ENCODE measurements around the gene TXNL4A.

The TXNL4A gene

GRCh38 chr18:79926715-79927606, 61.4 kb downstream of the TXNL4A start:
- TF ChIP-seq, protein P1, sequence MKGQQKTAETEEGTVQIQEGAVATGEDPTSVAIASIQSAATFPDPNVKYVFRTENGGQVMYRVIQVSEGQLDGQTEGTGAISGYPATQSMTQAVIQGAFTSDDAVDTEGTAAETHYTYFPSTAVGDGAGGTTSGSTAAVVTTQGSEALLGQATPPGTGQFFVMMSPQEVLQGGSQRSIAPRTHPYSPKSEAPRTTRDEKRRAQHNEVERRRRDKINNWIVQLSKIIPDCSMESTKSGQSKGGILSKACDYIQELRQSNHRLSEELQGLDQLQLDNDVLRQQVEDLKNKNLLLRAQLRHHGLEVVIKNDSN (IDR thresholded peaks at IDR 0.05), result no peak
- TF ChIP-seq NFIC (IDR thresholded peaks at IDR 0.05), result no peak
- no peak for TF ChIP-seq TEAD4 (IDR thresholded peaks at IDR 0.05)
- no peak for TF ChIP-seq CREB1 (IDR thresholded peaks at IDR 0.05; ENCODE audit: low read depth)
- no peak for TF ChIP-seq REST (IDR thresholded peaks at IDR 0.05; ENCODE audit: low read depth)
- no peak for TF ChIP-seq EGR1 (IDR thresholded peaks at IDR 0.05)
- no peak for TF ChIP-seq CEBPB (IDR thresholded peaks at IDR 0.05)
- no peak for TF ChIP-seq TAF1 (IDR thresholded peaks at IDR 0.05; ENCODE audit: low read depth)
- no peak for TF ChIP-seq MAX (IDR thresholded peaks at IDR 0.05)
- no peak for TF ChIP-seq FOXM1 (IDR thresholded peaks at IDR 0.05; ENCODE audit: borderline replicate concordance, low read depth)
- TF ChIP-seq YY1 (IDR thresholded peaks at IDR 0.05; ENCODE audit: low read depth), result no peak
- no peak for TF ChIP-seq ZBTB7A (IDR thresholded peaks at IDR 0.05; ENCODE audit: low read depth)
- no peak for TF ChIP-seq EP300 (IDR thresholded peaks at IDR 0.05; ENCODE audit: borderline replicate concordance)
- TF ChIP-seq RAD21 (IDR thresholded peaks at IDR 0.05; ENCODE audit: low read depth), result no peak
- TF ChIP-seq TCF12 (IDR thresholded peaks at IDR 0.05; ENCODE audit: low read depth), result no peak

DNA sequence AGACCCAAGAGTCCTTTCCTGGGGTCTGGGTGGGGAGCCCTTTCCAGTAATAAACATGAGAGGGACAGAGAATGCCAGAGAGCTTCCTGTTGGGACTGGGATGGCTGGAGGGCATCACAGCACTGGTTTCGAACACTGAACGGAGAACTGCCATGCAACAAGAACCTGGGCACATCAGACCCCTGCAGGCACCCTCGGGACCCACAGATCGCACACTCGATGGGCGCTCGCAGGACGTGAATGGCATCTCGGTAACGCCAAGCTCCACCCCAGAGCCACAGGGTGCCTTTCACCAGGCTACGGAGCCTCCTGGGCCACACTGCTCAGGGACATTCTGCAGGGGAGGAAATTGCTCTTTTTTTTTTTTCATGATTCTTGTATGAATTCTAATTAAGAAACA, 62.1 kb downstream of the TXNL4A start:
- TF ChIP-seq EGR1 (IDR thresholded peaks at IDR 0.05) (no peak), ZBTB7A (IDR thresholded peaks at IDR 0.05; ENCODE audit: low read depth) (no peak)

DNA sequence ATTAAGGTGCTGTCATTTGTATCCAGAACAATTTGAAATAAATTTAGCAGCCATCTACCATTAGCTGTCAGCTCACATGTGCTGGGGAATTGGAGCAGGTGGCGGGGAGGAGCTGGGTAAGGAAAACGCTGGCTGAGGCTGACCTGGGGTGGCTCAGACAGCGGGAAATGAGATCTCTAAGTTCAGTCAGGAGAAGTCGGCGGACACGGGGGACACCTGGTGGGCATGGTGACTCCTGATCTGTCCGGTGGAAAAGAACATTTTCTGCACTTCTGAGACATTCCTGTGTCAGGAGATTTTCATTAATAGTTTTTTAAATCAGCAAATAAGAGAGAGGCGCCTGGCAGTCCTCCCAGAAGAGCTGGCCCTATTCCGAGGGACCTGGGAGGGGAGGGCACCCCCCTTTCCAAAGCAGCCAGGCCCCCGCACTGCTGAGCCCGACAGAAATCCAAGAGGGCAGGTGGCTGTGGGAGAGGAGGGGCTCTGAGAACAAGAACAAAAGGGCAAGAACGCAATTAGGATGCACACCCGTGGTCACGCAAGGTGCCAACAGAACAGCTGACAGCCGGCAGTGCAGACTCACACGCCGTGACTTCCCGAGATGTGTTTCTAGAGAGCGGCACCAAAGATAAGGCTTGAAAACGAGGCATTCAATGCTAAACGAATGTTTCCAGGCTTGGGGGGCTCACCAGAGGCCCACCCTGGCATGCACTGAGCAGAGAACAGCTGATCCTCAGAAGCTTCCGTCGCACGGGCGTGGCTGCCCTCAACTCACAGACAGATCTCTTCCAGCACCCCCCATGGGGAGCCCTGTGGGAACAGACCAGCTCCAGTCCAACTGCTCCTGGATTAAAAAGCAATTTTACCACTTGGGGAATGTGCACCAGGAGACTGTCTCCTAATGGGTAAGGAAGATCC, 63.3 kb downstream of the TXNL4A start:
- TF ChIP-seq, protein P1 (IDR thresholded peaks at IDR 0.05), result no peak
- TF ChIP-seq NFIC (IDR thresholded peaks at IDR 0.05) (no peak), EGR1 (IDR thresholded peaks at IDR 0.05) (no peak), TAF1 (IDR thresholded peaks at IDR 0.05; ENCODE audit: low read depth) (no peak), ZBTB7A (IDR thresholded peaks at IDR 0.05; ENCODE audit: low read depth) (no peak), FOXM1 (IDR thresholded peaks at IDR 0.05; ENCODE audit: borderline replicate concordance, low read depth) (no peak), CEBPB (IDR thresholded peaks at IDR 0.05) (no peak), REST (IDR thresholded peaks at IDR 0.05; ENCODE audit: low read depth) (no peak), RAD21 (IDR thresholded peaks at IDR 0.05; ENCODE audit: low read depth) (no peak), CREB1 (IDR thresholded peaks at IDR 0.05; ENCODE audit: low read depth) (no peak), TCF12 (IDR thresholded peaks at IDR 0.05; ENCODE audit: low read depth) (no peak), EP300 (IDR thresholded peaks at IDR 0.05; ENCODE audit: borderline replicate concordance) (no peak), YY1 (IDR thresholded peaks at IDR 0.05; ENCODE audit: low read depth) (no peak), MAX (IDR thresholded peaks at IDR 0.05) (no peak), TEAD4 (IDR thresholded peaks at IDR 0.05) (no peak)

GRCh38 chr18:79923896-79924585, 64.3 kb downstream of the TXNL4A start:
- TF ChIP-seq MAX (IDR thresholded peaks at IDR 0.05) (no peak), RAD21 (IDR thresholded peaks at IDR 0.05; ENCODE audit: low read depth) (no peak), YY1 (IDR thresholded peaks at IDR 0.05; ENCODE audit: low read depth) (no peak), NFIC (IDR thresholded peaks at IDR 0.05) (no peak), TAF1 (IDR thresholded peaks at IDR 0.05; ENCODE audit: low read depth) (no peak), CREB1 (IDR thresholded peaks at IDR 0.05; ENCODE audit: low read depth) (no peak), EP300 (IDR thresholded peaks at IDR 0.05; ENCODE audit: borderline replicate concordance) (no peak), FOXM1 (IDR thresholded peaks at IDR 0.05; ENCODE audit: borderline replicate concordance, low read depth) (no peak), CEBPB (IDR thresholded peaks at IDR 0.05) (no peak), REST (IDR thresholded peaks at IDR 0.05; ENCODE audit: low read depth) (no peak), ZBTB7A (IDR thresholded peaks at IDR 0.05; ENCODE audit: low read depth) (no peak), TEAD4 (IDR thresholded peaks at IDR 0.05) (no peak), EGR1 (IDR thresholded peaks at IDR 0.05) (no peak), TCF12 (IDR thresholded peaks at IDR 0.05; ENCODE audit: low read depth) (no peak)
- TF ChIP-seq, protein P1 (IDR thresholded peaks at IDR 0.05), result no peak

Measured in Ishikawa (cell line).